MM.1S (cell line): ENCODE measurements around the gene S100P.

Experiments used
- DNase-seq: peaks from one replicate; pipeline ENCODE4 v3.0.0-alpha.2; 2015
- H2AFZ ChIP-seq: fragments of 300-600 bp; sonication (generic); 2 replicates; pipeline ENCODE4 v1.6.0; 2016; ENCODE audit warnings: antibody characterized with exemption, low read length
- H3F3A ChIP-seq: fragments of 300-600 bp; sonication (generic); 2 replicates; pipeline ENCODE4 v1.6.1; 2016; ENCODE audit warnings: mild to moderate bottlenecking, antibody characterized with exemption, low read length, moderate library complexity, mixed read lengths; ENCODE audit not compliant: insufficient read depth
- H3K27ac ChIP-seq: fragments of 300-600 bp; sonication (generic); 2 replicates; pipeline ENCODE4 v1.5.1; 2016; ENCODE audit warnings: mild to moderate bottlenecking, low read length
- H3K27me3 ChIP-seq: fragments of 300-600 bp; sonication (generic); replicated peaks from 2 replicates; pipeline ENCODE4 v1.6.0; 2016; ENCODE audit warnings: low read length; ENCODE audit not compliant: insufficient read depth
- H3K36me3 ChIP-seq: fragments of 300-600 bp; sonication (generic); replicated peaks from 2 replicates; pipeline ENCODE4 v1.6.1; 2016; ENCODE audit warnings: mild to moderate bottlenecking, low read length, mixed read lengths; ENCODE audit not compliant: insufficient read depth
- H3K4me1 ChIP-seq: fragments of 300-600 bp; sonication (generic); 2 replicates; pipeline ENCODE4 v1.6.1; 2016; ENCODE audit warnings: low read length, mixed read lengths
- H3K4me2 ChIP-seq: fragments of 300-600 bp; sonication (generic); 2 replicates; pipeline ENCODE4 v1.6.0; 2016; ENCODE audit warnings: low read depth, low read length
- H3K4me3 ChIP-seq: fragments of 300-600 bp; sonication (generic); 2 replicates; pipeline ENCODE4 v1.5.1; 2016; ENCODE audit warnings: low read length, mixed read lengths
- H3K79me2 ChIP-seq: fragments of 300-600 bp; sonication (generic); 2 replicates; pipeline ENCODE4 v1.6.1; 2016; ENCODE audit warnings: mixed run types, low read length, mixed read lengths
- H3K9ac ChIP-seq: fragments of 300-600 bp; sonication (generic); 2 replicates; pipeline ENCODE4 v1.6.1; 2016; ENCODE audit warnings: low read length, mixed read lengths
- H3K9me2 ChIP-seq: fragments of 300-600 bp; sonication (generic); replicated peaks from 2 replicates; pipeline ENCODE4 v1.6.1; 2016; ENCODE audit warnings: mild to moderate bottlenecking, low read length, mixed read lengths; ENCODE audit not compliant: insufficient read depth
- H3K9me3 ChIP-seq: fragments of 300-600 bp; sonication (generic); replicated peaks from 2 replicates; pipeline ENCODE4 v1.6.1; 2016; ENCODE audit warnings: mild to moderate bottlenecking, low read length, mixed read lengths; ENCODE audit not compliant: insufficient read depth
- H4K20me1 ChIP-seq: fragments of 300-600 bp; sonication (generic); 2 replicates; pipeline ENCODE4 v1.6.1; 2016; ENCODE audit warnings: mild to moderate bottlenecking, low read length, moderate library complexity, mixed read lengths; ENCODE audit not compliant: insufficient read depth
- EZH2 ChIP-seq: fragments of 300-600 bp; sonication (generic); optimal IDR thresholded peaks from 2 replicates; pipeline ENCODE3; 2017; ENCODE audit warnings: low read depth, mild to moderate bottlenecking, antibody characterized with exemption, low read length, mixed read lengths
- EZH2phosphoT487 ChIP-seq: fragments of 300-600 bp; sonication (generic); IDR thresholded peaks from 2 replicates; pipeline ENCODE4 v1.6.1; 2018; ENCODE audit warnings: antibody characterized with exemption, low read length
- TF ChIP-seq, protein P1 (sequence below): fragments of 300-600 bp; sonication (generic); IDR thresholded peaks from 2 replicates; pipeline ENCODE4 v1.5.1; 2016; ENCODE audit warnings: antibody characterized with exemption, low read length, mixed read lengths

The S100P gene

GRCh38 chr4:6721121-6721520 is 27.4 kb downstream of the S100P start:
- H3K9me3 ChIP-seq, result no peaks in the 10 kb centered on the region
- peaks cover 9% of the 10 kb centered on the region for H3K79me2 ChIP-seq
- H3K36me3 ChIP-seq, result no peaks in the 10 kb centered on the region
- no peaks in the 10 kb centered on the region for H4K20me1 ChIP-seq
- no peak overlapping the region for H3K27ac ChIP-seq
- H3K27me3 ChIP-seq, result no peaks in the 10 kb centered on the region
- H3K9me2 ChIP-seq, result no peaks in the 10 kb centered on the region
- no peak overlapping the region for H3K9ac ChIP-seq
- H3K4me3 ChIP-seq, result no peak overlapping the region
- DNase-seq, result no peak
- TF ChIP-seq EZH2, result no peak
- TF ChIP-seq EZH2phosphoT487, result no peak
- TF ChIP-seq, protein P1, sequence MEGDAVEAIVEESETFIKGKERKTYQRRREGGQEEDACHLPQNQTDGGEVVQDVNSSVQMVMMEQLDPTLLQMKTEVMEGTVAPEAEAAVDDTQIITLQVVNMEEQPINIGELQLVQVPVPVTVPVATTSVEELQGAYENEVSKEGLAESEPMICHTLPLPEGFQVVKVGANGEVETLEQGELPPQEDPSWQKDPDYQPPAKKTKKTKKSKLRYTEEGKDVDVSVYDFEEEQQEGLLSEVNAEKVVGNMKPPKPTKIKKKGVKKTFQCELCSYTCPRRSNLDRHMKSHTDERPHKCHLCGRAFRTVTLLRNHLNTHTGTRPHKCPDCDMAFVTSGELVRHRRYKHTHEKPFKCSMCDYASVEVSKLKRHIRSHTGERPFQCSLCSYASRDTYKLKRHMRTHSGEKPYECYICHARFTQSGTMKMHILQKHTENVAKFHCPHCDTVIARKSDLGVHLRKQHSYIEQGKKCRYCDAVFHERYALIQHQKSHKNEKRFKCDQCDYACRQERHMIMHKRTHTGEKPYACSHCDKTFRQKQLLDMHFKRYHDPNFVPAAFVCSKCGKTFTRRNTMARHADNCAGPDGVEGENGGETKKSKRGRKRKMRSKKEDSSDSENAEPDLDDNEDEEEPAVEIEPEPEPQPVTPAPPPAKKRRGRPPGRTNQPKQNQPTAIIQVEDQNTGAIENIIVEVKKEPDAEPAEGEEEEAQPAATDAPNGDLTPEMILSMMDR, result no peak
- H3F3A ChIP-seq, result no peaks in the 10 kb centered on the region
- peaks cover 13% of the 10 kb centered on the region for H3K4me1 ChIP-seq
- no peak overlapping the region for H2AFZ ChIP-seq
- no peak overlapping the region for H3K4me2 ChIP-seq

DNA sequence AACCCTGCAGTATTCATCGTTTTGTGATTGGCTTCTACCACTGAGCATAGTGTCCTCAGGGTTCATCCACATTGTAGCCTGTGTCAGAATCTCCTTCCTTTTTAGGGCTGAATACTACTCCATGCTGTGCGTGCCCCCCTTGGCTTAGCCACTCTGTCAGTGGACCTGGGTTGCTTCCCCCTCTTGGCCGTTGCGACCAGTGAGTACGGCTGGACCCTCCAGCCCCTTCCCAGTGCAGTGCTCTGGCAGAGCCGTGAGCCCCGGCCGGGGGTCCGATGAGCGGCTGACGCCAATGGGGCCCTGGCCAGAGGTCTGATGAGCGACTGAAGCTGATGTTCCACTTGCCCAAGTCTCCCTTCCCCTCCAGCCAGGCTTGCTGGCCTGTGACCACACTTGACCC is 29.2 kb downstream of the S100P start:
- no peaks in the 10 kb centered on the region for H3K27me3 ChIP-seq
- no peak overlapping the region for H3K9ac ChIP-seq
- H3K79me2 ChIP-seq, result no peaks in the 10 kb centered on the region
- no peak overlapping the region for H2AFZ ChIP-seq
- H4K20me1 ChIP-seq, result no peaks in the 10 kb centered on the region
- H3K36me3 ChIP-seq, result no peaks in the 10 kb centered on the region
- no peaks in the 10 kb centered on the region for H3K9me3 ChIP-seq
- no peaks in the 10 kb centered on the region for H3F3A ChIP-seq
- no peak overlapping the region for H3K4me3 ChIP-seq
- H3K4me1 ChIP-seq, result 0 out of 2 replicates have a peak, but pooled peaks cover 6% of the 10 kb centered on the region
- H3K27ac ChIP-seq, result no peak overlapping the region
- H3K9me2 ChIP-seq, result no peaks in the 10 kb centered on the region
- H3K4me2 ChIP-seq, result no peak overlapping the region
- TF ChIP-seq EZH2phosphoT487, result no peak
- TF ChIP-seq, protein P1, result no peak
- TF ChIP-seq EZH2, result no peak
- no peak for DNase-seq

DNA sequence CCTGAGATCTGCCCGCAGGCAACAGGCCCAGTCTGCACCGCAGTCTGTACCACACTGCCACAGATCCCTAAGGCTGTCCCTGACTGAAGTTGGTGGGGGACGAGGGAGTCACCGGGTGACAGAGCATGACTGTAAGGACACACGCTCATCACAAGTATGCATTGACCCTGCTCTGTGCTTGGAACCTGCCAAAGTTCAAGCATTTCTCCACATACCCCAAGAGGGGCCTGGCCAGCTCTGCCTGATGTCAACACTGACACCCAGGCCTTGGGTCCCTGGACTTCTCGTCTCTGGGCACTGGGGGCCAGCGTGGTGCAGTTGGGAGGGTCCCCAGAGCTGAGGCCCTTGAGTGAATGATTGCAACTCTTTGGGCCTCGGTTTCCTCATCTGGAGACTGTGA is 30.2 kb downstream of the S100P start:
- Histone ChIP-seq H3K27me3 (0 out of 2 replicates have a peak, but pooled peaks cover 1% of the 10 kb centered on the region), H3K4me3 (no peak overlapping the region), H3K9me2 (no peaks in the 10 kb centered on the region), H3K4me1 (0 out of 2 replicates have a peak, but pooled peaks cover 6% of the 10 kb centered on the region), H3K27ac (no peak overlapping the region), H3K9me3 (no peaks in the 10 kb centered on the region), H3K79me2 (no peaks in the 10 kb centered on the region), H4K20me1 (no peaks in the 10 kb centered on the region; the same call in 1 of the 2 replicates), H3F3A (no peaks in the 10 kb centered on the region), H3K36me3 (no peaks in the 10 kb centered on the region), H2AFZ (no peak overlapping the region), H3K4me2 (no peak overlapping the region), H3K9ac (no peak overlapping the region)
- no peak for DNase-seq
- TF ChIP-seq EZH2phosphoT487, result no peak
- TF ChIP-seq EZH2, result no peak
- TF ChIP-seq, protein P1, result no peak
